Activated CD4-positive, alpha-beta T cell treated with anti-CD3 and anti-CD28 coated beads, Interleukin-2, amount 10 ng/mL, durations not matched to agents 24 days and 14 days (primary cell): Measurements from ENCODE around the gene TMEM100. TPM values are rescaled to one million over a fixed set of nuclear protein-coding genes. Genes with fewer than 3 reads are reported as not detected.

Experiments
- DNase-seq: peaks from one replicate; pipeline ENCODE4 v3.0.0; 2022
- H3K27ac Mint-ChIP-seq: one replicate; pipeline ENCODE4 v1.8.0; 2022; ENCODE audit warnings: mild to moderate bottlenecking, mixed read lengths
- H3K27me3 Mint-ChIP-seq: one replicate; pipeline ENCODE4 v1.8.0; 2022; ENCODE audit warnings: mixed read lengths
- H3K36me3 Mint-ChIP-seq: one replicate; pipeline ENCODE4 v1.8.0; 2022; ENCODE audit warnings: low read depth, mild to moderate bottlenecking, mixed read lengths
- H3K4me1 Mint-ChIP-seq: one replicate; pipeline ENCODE4 v1.8.0; 2021; ENCODE audit warnings: mixed read lengths
- H3K4me3 Mint-ChIP-seq: one replicate; pipeline ENCODE4 v1.8.0; 2022; ENCODE audit warnings: mild to moderate bottlenecking, moderate library complexity, mixed read lengths
- H3K9me3 Mint-ChIP-seq: one replicate; pipeline ENCODE4 v1.8.0; 2021; ENCODE audit warnings: mixed read lengths
- intact Hi-C: fragments of 100-400 bp; cut with micrococcal nuclease; formaldehyde crosslinking; loops from one replicate; pipeline ENCODE4 v1.15.1; 2023
- total RNA-seq: library from RNA; stranded (reverse); gene quantifications from 2 replicates; pipeline ENCODE4 v1.2.3, GENCODE V29; 2022

The TMEM100 gene
- total RNA-seq, 1 donor from 2014 or later: not detected

GRCh38 chr17:55735731-55736405 is 13.2 kb upstream of the TMEM100 start:
- Mint-ChIP-seq H3K36me3 (no peaks in the 10 kb centered on the region), H3K27me3 (peaks cover 31% of the 10 kb centered on the region), H3K4me1 (peaks cover 18% of the 10 kb centered on the region), H3K9me3 (no peaks in the 10 kb centered on the region), H3K4me3 (no peak overlapping the region), H3K27ac (no peak overlapping the region)
- intact Hi-C loops: loop anchor here (1.0 to 10.0 kb wide), 3 partner anchors 210 to 321 kb away; no protein-coding TSS in a partner anchor
- DNase-seq: peak; percentile 81

- DNase-seq: peak; percentile 48
- intact Hi-C loops: loop anchor here (1.0 to 10.0 kb wide), 4 partner anchors 16 to 319 kb away; no protein-coding TSS in a partner anchor
- H3K4me1 Mint-ChIP-seq: peaks cover 18% of the 10 kb centered on the region
- H3K27me3 Mint-ChIP-seq: peaks cover 32% of the 10 kb centered on the region
- peak overlapping the region; percentile 26 for H3K27ac Mint-ChIP-seq
- H3K4me3 Mint-ChIP-seq: peak overlapping the region; percentile 32
- no peaks in the 10 kb centered on the region for H3K36me3 Mint-ChIP-seq
- H3K9me3 Mint-ChIP-seq: no peaks in the 10 kb centered on the region
Measured at GRCh38 chr17:55734128-55734781, 11.6 kb upstream of the TMEM100 start.

DNA sequence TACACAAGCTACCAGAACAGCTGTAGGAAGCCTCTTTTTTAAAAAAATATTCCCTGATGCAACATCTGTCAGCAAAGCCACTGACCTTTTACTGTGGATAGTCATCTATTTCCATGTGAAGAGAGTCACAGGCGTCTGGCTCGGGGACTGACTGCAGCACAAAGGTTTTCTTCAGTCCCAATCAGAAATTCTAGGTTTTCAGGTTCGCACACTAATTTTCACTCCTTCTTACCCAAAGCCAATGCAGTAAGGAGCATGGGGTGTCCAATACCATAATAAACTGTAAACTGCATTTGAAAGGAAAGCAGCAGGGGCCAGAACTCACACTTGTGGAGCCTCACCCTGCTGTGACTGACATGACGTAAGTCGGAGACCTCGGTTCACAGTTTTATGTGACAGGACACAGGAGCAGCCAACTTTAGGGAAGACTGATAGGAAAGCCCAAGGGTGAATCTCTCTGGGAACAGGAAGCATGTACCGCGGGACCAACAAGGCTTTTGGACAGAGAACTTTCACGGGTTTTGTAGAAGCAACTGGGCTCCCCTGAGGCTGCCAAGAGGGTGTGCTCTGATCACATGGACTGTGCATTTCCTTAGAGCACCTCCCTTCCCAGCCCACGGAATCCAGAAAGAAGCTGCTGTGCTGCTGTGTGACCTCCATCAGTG is 9.1 kb upstream of the TMEM100 start:
- H3K4me1 Mint-ChIP-seq: peaks cover 18% of the 10 kb centered on the region
- H3K4me3 Mint-ChIP-seq: no peak overlapping the region
- intact Hi-C loops: loop anchor here (10.0 kb wide), 2 partner anchors 293 to 317 kb away; no protein-coding TSS in a partner anchor
- H3K36me3 Mint-ChIP-seq: no peaks in the 10 kb centered on the region
- DNase-seq: peak; percentile 49
- H3K9me3 Mint-ChIP-seq: no peaks in the 10 kb centered on the region
- peaks cover 50% of the 10 kb centered on the region for H3K27me3 Mint-ChIP-seq
- no peak overlapping the region for H3K27ac Mint-ChIP-seq

DNA sequence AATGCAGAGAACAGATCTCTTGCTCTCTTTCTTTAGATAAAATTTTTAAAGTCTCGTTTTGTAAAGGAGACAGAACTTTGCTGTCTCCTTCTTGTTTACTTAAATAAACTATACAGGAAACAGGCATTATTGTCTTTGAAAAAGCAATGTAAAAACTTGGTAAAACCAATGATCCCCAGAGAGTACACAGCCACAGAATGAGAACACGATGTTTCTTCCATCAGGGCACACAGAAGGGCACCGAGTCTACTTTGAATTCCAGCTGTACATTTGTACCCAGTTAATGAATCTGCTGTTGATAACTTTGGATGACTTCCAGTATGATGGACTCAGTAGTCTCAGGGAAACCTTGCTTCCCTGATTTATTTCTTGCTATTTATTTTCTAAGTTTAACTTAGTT is 8.1 kb upstream of the TMEM100 start:
- Mint-ChIP-seq H3K9me3 (no peaks in the 10 kb centered on the region), H3K36me3 (no peaks in the 10 kb centered on the region), H3K4me3 (no peak overlapping the region), H3K4me1 (peaks cover 18% of the 10 kb centered on the region), H3K27me3 (peaks cover 56% of the 10 kb centered on the region), H3K27ac (no peak overlapping the region)
- intact Hi-C loops: loop anchor here (10.0 kb wide), 2 partner anchors 294 to 316 kb away; no protein-coding TSS in a partner anchor
- no peak for DNase-seq

DNA sequence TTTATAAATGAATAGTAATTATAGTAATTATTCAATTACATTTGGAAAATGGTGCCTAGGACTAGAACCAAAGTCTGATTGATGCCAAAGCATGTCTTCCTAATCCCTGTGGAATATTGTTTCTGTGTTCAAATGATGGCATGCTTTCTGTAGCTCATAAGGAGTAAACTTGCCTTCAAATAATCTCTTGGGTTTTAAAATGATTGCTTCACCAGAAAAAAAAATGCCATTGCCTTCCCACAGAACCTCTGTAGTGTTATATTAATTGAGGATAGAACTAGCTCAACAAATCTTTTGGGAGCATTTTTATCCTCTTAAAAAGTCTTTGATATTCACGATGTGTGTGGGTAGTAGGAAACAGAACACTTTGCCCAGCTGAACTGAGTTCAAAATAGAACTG is 7.7 kb upstream of the TMEM100 start:
- intact Hi-C loops: loop anchor here (10.0 kb wide), 2 partner anchors 294 to 316 kb away; no protein-coding TSS in a partner anchor
- no peaks in the 10 kb centered on the region for H3K9me3 Mint-ChIP-seq
- H3K4me1 Mint-ChIP-seq: peaks cover 16% of the 10 kb centered on the region
- no peak overlapping the region for H3K4me3 Mint-ChIP-seq
- no peaks in the 10 kb centered on the region for H3K36me3 Mint-ChIP-seq
- no peak for DNase-seq
- peaks cover 60% of the 10 kb centered on the region for H3K27me3 Mint-ChIP-seq
- no peak overlapping the region for H3K27ac Mint-ChIP-seq

DNA sequence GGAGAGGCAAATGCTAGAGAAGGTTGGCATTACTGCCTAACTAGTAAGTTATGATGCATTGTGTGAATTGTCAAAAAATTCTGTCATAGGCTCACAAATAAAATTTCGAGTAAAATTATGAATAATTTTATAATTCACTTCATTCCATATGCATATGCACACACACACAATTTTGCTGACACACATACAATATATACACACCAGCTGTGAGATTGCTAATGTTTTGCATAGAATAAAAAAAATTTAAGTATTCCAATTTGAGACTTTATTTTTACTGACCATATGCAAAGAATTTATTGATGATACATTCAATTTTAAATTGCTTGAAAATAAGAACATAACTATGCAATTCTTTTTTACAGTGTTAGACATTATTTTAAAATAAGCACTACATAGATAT is 6.8 kb upstream of the TMEM100 start:
- Mint-ChIP-seq H3K27ac (no peak overlapping the region), H3K9me3 (no peaks in the 10 kb centered on the region), H3K4me3 (no peak overlapping the region), H3K4me1 (peaks cover 12% of the 10 kb centered on the region), H3K36me3 (no peaks in the 10 kb centered on the region), H3K27me3 (peaks cover 65% of the 10 kb centered on the region)
- intact Hi-C loops: no loop called here
- DNase-seq: no peak

DNA sequence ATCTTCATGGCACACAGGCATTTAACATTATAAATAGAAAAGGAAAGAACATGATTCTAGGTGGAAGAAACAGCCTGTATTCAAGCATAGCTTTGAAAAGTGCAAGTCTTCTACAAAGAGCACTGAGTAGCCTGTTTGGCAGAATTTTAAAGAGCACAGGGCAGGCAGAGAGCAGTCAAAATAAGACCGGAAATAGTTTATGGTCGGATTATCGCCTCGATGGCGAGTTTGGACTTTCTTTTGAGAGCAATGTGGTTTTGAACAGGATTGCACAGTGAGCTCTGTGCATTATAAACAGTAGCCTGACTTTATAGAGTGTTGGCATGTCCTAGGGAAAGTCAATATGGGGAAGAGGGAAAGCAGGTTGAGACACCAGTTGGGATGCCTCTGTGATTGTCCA is 6.2 kb upstream of the TMEM100 start:
- peaks cover 69% of the 10 kb centered on the region for H3K27me3 Mint-ChIP-seq
- no peak overlapping the region for H3K27ac Mint-ChIP-seq
- no peaks in the 10 kb centered on the region for H3K36me3 Mint-ChIP-seq
- no peak overlapping the region for H3K4me3 Mint-ChIP-seq
- intact Hi-C loops: no loop called here
- DNase-seq: peak; percentile 23
- peaks cover 6% of the 10 kb centered on the region for H3K4me1 Mint-ChIP-seq
- no peaks in the 10 kb centered on the region for H3K9me3 Mint-ChIP-seq

- Mint-ChIP-seq H3K27me3 (peaks cover 73% of the 10 kb centered on the region), H3K4me1 (peaks cover 3% of the 10 kb centered on the region), H3K36me3 (no peaks in the 10 kb centered on the region), H3K4me3 (no peak overlapping the region), H3K27ac (no peak overlapping the region), H3K9me3 (no peaks in the 10 kb centered on the region)
- peak; percentile 25 for DNase-seq
- intact Hi-C loops: no loop called here
Measured at GRCh38 chr17:55728361-55728760, 5.7 kb upstream of the TMEM100 start.

- H3K27ac Mint-ChIP-seq: no peak overlapping the region
- no peak overlapping the region for H3K4me3 Mint-ChIP-seq
- H3K4me1 Mint-ChIP-seq: no peaks in the 10 kb centered on the region
- intact Hi-C loops: no loop called here
- no peaks in the 10 kb centered on the region for H3K9me3 Mint-ChIP-seq
- no peaks in the 10 kb centered on the region for H3K36me3 Mint-ChIP-seq
- H3K27me3 Mint-ChIP-seq: peaks cover 76% of the 10 kb centered on the region
- no peak for DNase-seq
Measured at GRCh38 chr17:55727920-55728319, 5.3 kb upstream of the TMEM100 start.

DNA sequence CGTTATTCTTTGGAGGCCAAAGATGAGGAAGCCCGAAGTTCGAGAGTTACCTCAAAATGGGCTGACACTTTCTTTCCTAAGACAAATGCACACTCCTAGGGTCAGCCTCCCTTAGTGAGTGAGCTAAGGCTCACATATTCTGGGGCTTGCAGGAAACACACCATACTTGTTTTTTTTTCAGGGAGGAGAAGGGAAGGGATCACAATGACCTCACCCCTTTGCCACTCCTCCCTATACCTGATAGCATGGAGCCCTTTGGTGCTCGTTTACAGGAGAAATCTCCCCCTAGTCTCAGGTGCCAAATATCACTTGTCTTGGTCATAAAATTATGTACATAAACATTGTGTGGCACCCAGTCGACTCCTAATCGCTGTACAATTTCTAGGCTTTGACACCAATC is 4.6 kb upstream of the TMEM100 start:
- Mint-ChIP-seq H3K36me3 (no peaks in the 10 kb centered on the region), H3K4me3 (no peak overlapping the region), H3K9me3 (no peaks in the 10 kb centered on the region), H3K27me3 (peaks cover 77% of the 10 kb centered on the region), H3K4me1 (no peaks in the 10 kb centered on the region), H3K27ac (no peak overlapping the region)
- DNase-seq: peak; percentile 41
- intact Hi-C loops: no loop called here

GRCh38 chr17:55726440-55726839 is 3.8 kb upstream of the TMEM100 start:
- intact Hi-C loops: no loop called here
- H3K4me3 Mint-ChIP-seq: no peak overlapping the region
- H3K4me1 Mint-ChIP-seq: no peaks in the 10 kb centered on the region
- H3K36me3 Mint-ChIP-seq: no peaks in the 10 kb centered on the region
- no peaks in the 10 kb centered on the region for H3K9me3 Mint-ChIP-seq
- DNase-seq: peak; percentile 22
- peaks cover 74% of the 10 kb centered on the region for H3K27me3 Mint-ChIP-seq
- H3K27ac Mint-ChIP-seq: no peak overlapping the region

GRCh38 chr17:55723488-55723848 is 804 bp upstream of the TMEM100 start:
- H3K9me3 Mint-ChIP-seq: no peaks in the 10 kb centered on the region
- intact Hi-C loops: no loop called here
- DNase-seq: no peak
- no peaks in the 10 kb centered on the region for H3K4me1 Mint-ChIP-seq
- no peak overlapping the region for H3K4me3 Mint-ChIP-seq
- H3K27ac Mint-ChIP-seq: no peak overlapping the region
- H3K27me3 Mint-ChIP-seq: peaks cover 69% of the 10 kb centered on the region
- H3K36me3 Mint-ChIP-seq: no peaks in the 10 kb centered on the region

DNA sequence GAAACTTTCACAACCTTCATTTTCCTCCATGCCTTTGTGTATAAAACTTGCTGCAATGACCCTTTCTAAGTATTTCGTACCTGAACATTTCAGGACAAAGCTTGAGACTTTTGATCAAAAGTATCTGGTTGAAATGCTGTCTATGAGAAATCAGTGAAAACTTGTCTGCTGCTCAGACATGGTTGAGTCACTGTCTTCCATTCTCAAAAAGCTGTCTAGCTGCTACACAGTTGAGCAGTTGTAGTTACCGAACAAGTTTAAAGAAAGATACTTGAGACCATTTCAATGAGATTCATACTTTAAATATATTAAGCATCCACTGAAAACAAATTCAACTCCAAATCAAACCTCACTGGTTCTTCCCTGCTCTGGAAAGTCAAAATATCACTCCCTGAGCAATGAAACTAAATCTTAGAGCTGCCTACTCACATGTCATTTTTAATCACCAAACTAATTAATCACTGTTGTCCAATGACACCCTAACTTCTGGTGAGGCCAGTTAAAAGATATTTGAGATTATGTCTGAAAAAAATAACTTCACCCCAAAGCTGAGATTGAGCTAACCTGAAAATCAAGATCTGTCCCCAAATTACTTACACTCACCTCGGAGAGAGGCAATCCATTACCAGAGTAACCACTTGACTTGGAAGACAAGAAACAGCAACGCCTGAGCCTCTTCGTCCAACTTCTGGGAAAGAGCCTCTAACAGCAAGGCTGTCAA is 488 bp downstream of the TMEM100 start:
- no peak for DNase-seq
- Mint-ChIP-seq H3K4me1 (no peaks in the 10 kb centered on the region), H3K27me3 (peaks cover 57% of the 10 kb centered on the region), H3K27ac (no peak overlapping the region), H3K9me3 (no peaks in the 10 kb centered on the region), H3K4me3 (no peak overlapping the region), H3K36me3 (no peaks in the 10 kb centered on the region)
- intact Hi-C loops: no loop called here
